GM19397 (cell line): ENCODE measurements around the gene CTNNA1.
"Not testable (repeated sequence)": the region's sequence is repeated elsewhere in the genome, so short reads cannot be mapped to it uniquely, and the experiment has no call there.

Experiments
- ATAC-seq: cut with Tn5 transposase; IDR thresholded peaks from one replicate; pipeline ENCODE4 v1.9.1; 2021; ENCODE audit warnings: mild to moderate bottlenecking, moderate library complexity; ENCODE audit not compliant: unreplicated experiment

Gene CTNNA1

DNA sequence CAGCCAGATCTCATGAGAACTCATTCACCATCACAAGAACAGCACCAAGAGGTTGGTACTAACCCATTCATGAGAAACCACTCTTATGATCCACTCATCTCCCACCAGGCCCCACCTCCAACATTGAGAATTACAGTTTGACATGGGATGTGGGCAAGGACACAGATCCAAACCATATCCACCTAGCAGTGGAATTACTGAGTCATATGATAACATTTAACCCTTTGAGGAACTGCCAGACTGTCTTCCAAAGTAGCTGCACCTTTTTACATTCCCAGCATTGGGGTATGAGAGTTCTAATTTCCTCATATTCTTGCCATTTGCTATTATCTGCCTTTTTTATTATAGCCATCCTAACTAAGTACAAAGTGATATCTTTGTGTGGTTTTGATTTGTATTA, 51.9 kb downstream of the CTNNA1 start:
- no peak for ATAC-seq

DNA sequence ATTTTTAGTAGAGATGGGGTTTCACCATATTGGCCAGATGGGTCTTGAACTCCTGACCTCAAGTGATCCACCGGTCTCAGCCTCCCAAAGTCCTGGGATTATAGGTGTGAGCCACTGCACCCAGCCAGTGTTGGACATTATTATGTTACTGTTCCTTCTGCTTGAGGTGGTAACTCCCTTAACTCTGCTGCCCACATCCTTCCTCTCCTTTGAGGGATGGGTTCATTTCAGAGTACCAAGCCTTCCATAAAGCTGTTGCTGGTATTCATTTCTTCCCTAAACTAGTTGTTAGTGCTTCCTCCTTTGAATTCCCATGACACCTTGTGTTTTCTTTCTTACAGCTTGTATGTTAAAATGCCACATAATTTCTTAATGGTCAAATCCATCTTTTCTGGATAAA, 54.0 kb downstream of the CTNNA1 start:
- no peak for ATAC-seq

DNA sequence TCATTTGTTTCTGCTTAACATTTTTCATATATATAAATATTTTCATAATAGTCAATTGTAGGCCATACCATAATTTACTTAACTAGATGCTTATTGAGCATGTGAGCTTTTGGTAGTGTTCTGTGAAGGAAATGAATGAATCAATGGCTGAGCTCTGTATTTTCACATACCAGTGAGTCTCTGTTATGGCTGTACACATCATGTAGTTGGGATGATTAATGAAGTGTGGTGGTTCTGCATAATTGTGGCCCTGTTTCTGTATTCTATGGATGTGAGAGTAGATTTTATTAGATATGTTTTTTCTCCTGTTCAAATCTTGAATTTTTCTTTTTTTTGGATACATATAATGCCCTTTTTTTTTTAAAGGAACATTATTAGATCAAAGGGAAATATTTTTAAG, 56.2 kb downstream of the CTNNA1 start:
- no peak for ATAC-seq

DNA sequence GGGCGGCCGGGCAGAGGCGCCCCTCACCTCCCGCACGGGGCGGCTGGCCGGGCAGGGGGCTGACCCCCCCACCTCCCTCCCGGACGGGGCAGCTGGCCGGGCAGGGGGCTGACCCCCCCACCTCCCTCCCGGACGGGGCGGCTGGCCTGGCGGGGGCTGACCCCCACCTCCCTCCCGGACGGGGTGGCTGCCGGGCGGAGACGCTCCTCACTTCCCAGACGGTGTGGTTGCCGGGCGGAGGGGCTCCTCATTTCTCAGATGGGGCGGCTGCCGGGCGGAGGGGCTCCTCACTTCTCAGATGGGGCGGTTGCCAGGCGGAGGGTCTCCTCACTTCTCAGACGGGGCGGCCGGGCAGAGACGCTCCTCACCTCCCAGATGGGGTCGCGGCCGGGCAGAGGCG, 57.6 kb downstream of the CTNNA1 start:
- not testable (repeated sequence) for ATAC-seq

DNA sequence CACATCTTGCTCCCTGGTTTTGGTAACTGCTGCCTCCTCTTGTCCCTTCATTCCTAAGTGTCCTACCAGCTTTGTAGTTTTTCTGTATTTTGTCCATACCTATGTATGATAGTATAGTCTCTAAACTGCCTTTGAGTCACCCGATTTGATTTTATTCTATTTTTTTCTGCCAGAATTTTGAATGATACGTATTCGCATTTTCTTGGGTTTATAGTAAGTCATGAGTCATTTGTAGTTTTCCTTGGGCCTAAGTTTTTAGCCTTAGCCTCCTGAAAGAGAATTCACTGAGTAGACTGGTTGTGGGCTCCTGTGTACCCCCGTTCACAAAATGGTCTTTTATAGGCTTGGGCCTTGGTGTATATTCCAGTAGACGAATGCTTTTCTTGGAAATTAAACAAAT, 62.3 kb downstream of the CTNNA1 start:
- ATAC-seq, result no peak

DNA sequence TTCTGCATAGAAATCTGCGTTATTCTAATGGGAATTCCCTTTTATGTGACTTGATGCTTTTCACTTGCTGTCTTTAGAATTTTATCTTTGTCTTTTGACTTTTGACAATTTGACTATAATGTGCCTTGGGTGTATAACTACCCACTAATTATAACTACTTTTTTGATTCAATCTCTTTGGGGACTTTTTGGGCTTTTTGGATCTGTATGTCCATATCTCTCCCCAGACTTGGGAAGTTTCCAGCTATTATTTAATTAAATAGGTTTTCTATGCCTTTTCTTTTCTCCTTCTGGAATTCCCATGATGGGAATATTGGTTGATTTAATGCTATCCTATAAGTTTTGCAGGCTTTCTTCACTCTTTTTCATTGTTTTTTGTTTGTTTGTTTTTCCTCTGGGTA, 64.0 kb downstream of the CTNNA1 start:
- ATAC-seq, result no peak

DNA sequence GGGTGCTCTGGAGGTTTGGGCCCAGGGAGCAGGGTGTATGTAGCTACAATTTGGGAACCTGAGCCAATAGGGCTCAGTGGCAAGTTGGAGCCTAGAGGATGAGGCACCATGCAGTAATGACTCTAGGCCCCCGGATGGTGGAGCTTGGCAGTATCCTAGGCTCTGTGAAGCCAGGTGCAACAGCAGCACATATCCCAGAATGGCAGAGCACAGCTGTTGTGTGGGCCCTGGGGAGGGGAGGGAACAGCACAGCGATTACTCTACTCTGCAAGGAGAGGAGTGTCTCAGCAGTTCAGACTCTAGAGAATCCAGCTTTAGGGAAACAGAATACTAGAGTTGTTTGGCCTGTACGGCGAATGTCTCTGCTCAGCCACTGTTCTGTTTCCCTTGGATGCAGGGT, 65.9 kb downstream of the CTNNA1 start:
- no peak for ATAC-seq

DNA sequence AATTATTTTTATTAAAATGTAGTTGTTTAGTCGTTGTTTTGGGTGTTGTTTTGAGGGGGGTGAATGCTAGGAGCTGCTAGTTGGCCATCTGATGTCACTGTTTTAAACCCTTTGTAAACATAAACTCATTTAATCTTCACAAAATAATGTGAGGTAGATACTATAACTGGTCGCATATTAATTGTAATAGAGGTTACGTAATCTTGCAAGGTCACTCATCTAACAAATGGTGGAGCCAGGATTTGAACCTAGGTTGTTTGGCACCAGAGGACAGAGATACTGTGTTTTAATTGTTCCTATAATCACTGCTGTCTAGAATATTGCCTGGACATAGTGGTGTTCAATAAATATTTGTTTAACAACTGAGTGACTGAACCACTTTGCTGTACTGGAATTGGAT, 67.5 kb downstream of the CTNNA1 start:
- no peak for ATAC-seq

DNA sequence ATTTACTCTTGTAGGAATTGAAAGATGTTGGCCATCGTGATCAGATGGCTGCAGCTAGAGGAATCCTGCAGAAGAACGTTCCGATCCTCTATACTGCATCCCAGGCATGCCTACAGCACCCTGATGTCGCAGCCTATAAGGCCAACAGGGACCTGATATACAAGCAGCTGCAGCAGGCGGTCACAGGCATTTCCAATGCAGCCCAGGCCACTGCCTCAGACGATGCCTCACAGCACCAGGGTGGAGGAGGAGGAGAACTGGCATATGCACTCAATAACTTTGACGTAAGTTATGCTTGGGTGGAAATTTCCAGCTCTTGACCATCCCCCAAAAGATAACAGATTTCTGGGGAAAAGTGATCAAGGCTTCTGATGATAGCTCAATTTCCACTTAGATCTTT, 71.3 kb downstream of the CTNNA1 start:
- no peak for ATAC-seq

DNA sequence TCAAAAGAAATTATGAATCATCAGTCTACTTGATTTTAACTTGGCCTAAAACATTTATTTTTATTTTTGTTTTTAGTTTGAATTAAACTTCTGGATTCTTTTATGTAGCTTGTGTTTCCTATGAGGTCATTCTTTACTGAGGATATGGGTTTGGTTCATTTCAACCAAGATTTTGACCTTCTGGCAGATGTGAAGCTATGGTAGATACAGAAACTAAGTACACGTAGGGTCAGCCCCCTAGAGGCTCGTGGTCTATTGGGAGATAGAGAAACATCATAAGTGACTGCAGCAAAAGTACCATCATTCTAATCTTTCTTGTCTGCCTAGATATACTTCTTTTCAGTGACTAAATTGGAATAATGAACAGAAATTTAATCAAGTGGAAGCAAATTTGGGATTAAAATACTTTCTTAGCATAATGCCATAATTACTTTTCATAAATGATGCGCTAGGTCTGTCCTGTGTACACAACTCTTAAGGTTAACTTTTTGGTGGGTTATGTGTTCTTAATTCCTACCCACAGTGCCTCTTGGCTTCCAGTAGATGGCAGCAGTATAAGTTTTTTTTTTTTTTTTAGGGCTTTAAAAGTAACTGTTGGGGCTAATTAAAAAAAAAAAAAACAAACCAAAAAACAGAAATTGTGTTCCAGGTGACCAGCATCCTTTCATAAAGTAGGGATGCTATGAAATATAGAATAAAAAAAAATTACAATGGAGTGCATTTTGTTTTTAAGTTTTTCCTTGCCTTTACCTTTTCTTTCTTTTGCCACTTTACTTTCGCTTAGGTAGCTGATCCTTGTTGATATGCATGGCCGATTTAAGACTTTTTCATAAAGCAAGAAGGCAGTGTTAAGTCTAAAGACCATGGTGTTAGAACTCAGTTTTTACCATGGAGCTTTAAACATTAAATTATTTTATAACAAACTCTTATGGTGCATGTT, 72.0 kb downstream of the CTNNA1 start:
- ATAC-seq, result no peak

DNA sequence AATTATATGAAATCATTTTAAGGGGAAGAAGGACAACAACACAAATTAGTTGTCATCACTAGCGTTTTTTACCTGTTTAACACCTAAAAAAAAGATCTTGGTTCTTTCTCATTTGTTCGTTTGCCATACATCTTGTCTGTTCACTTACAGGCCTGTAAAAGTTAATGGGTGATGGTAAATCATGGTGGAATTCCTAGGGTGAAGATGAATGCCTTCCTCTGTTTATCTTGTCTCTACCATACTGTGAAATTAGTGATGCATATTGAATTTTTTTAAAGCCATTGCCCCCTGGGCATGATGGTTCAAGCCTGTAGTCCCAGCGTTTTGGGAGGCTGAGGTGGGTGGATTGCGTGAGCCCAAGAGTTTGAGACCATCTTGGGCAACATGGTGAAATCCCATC, 75.3 kb downstream of the CTNNA1 start:
- ATAC-seq, result no peak

DNA sequence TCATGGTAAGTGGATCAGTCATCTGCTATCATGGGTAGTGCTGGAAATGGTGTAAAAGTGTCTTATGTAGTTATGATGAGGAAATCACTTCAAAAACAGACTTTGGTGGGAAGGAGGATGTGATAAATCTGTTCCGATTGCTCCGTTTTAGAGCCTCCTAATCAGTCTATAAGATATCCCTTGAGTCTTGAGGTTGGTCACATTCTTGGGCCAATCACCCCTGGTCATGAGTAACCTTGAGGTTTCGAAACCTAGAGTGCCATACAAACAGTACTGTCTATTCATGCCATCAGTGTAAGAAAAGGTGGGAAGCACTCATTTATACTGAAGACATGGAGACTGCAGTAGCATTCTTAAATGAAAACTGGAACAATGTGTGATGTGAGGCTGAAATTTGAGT, 76.1 kb downstream of the CTNNA1 start:
- no peak for ATAC-seq

DNA sequence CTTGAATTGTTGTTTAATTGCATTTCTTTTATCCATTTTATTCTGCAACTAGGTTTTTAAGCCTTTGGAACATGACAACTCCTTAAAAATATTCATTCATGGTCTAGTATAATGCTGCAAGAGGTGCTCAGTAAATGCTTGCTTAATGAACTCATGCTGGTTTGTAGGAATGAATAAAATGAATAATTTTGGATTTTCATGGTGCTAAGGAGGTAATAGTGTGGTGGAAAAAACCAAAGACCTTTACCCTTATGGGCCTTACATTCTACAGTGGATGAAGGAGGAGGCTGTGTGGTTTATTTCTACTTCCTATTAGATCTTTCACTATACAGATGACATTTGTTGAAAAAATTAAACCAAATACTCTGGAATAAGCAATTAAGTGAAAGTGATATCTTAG, 78.5 kb downstream of the CTNNA1 start:
- ATAC-seq, result no peak

DNA sequence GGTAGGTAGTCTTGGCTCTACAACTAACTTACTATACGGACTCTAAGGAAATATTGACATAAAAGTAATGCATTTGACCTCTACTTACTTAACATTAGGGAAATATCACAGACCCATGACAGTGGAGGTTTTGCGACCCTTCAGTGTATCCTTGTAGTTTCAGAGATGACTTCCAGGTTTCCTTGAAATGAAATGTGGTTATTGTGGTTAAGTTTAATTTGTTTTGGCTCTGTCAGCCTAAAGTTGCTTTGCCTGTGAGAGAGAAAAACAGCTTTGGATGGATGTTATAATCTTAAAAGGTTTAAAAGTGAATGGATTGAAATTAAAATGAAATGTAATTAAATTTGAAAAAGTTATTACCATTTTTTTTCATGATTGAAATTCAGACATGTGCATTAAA, 79.0 kb downstream of the CTNNA1 start:
- ATAC-seq, result no peak

DNA sequence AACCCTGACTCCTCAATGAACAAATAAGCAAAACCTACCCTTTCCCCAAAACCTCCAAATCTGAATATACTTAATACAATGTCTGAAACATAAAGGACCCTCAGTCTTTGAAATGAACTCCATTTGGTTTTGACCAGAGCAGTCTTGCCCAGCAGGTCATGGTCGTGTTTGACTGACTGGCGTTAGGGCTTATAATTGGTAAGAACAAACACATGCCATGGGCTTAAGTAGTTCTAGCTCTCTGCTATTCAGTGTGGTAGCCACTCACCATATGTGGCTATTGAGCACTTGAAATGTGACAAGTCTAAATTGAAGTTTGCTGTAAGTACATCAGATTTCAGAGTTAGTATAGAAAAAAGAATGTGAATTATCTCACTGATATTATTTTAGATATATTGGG, 79.9 kb downstream of the CTNNA1 start:
- no peak for ATAC-seq

DNA sequence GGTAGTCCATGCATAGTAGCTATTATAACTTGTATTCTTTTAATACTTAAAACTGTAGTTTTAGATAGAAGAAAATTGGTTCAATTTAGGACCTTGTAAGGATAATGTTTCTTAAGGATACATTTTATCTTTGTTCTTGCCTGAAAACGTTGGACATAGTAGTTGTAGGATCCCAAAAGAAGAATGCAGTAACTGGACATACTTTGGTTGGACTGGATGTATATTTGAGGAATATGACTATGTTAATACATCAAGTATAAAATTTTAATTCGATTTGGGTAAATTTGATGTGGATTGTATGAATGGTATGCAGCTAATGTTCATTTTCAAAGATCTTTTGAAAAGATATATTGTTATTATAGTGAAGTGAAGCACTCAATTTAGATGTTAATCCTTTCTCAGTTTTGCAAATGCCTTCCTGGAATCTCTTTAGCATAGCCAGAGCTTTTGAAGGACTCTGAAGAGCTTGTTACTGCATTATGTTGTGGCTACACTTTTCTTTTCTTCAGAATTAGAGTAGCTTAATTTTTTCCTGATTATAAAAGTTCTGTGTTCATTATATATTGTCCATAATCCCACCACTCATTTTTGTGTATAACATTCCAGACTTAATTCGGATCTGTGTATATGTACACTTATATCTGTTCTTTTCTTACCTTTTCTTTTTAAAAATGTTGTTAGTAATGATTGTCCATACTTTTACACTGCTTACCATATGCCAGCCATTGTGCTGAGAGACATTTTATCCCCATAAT, 80.7 kb downstream of the CTNNA1 start:
- ATAC-seq, result no peak

DNA sequence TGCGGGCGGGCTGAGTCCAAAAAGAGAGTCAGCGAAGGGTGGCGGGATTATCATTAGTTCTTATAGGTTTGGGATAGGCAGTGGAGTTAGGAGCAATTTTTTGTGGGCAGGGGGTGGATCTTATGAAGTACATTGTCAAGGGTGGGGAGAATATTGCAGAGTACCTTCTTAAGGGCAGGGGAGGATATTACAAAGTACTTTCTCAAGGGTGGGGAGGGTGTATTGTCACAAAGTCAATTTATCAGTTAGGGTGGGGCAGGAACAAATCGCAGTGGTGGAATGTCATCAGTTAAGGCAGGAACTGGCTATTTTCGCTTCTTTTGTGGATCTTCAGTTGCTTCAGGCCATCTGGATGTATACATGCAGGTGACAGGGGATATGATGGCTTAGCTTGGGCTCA, 81.6 kb downstream of the CTNNA1 start:
- ATAC-seq, result not testable (repeated sequence)

DNA sequence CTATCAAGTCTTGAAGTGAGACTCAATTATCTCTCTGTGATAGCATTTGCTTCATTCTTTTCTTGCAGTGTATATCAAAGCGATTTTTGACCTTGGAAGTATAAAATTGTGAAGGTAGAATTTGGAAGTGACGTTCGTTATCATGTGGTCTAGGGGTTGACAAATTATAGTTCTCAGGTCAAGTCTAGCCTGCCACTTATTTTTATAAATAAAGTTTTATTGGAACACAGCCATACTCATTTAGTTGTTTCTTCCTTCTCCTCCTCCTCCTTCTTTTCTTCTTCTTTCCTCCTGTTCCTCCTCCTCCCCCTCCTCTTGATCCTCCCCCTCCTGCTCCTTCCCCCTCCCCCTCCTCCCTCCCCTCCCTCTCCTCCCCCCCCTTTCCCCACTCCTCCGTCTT, 83.9 kb downstream of the CTNNA1 start:
- ATAC-seq, result no peak

DNA sequence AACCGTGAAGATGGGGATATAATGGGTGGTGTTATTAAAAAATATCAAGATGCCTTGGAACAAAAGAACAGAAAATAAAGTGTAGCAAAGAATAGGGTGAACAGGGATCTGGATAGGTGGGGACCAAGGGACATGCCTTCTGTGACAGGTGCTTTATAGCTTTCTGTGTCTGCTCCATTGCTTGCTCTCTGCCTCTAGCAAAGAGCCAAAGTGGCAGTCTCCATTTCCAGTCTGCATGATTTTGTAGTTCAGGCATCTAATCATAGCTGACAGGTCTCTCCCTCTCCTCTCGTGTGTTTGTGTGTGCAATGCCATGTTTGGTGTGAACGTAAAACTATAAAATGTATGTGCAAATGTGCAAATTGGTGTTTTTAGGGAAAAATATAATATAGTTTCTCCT, 86.9 kb downstream of the CTNNA1 start:
- no peak for ATAC-seq

DNA sequence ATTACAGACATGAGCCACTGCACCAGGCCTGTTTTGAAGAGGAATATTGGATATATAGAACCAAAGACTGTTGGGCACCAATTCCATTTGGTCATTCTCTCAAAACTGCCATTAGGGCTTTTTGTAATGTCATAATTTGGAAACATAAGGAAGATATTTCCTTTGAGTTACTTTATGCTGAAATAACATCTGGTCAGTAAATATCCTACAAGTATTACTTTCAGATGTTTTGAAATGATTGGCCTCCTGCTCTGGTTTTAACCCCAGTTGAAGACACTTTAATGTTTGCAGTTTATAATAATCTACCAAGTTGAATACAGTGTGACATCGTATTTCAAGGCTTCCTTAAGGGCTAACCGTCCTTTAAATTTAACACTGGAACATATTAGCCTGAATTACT, 88.3 kb downstream of the CTNNA1 start:
- no peak for ATAC-seq

DNA sequence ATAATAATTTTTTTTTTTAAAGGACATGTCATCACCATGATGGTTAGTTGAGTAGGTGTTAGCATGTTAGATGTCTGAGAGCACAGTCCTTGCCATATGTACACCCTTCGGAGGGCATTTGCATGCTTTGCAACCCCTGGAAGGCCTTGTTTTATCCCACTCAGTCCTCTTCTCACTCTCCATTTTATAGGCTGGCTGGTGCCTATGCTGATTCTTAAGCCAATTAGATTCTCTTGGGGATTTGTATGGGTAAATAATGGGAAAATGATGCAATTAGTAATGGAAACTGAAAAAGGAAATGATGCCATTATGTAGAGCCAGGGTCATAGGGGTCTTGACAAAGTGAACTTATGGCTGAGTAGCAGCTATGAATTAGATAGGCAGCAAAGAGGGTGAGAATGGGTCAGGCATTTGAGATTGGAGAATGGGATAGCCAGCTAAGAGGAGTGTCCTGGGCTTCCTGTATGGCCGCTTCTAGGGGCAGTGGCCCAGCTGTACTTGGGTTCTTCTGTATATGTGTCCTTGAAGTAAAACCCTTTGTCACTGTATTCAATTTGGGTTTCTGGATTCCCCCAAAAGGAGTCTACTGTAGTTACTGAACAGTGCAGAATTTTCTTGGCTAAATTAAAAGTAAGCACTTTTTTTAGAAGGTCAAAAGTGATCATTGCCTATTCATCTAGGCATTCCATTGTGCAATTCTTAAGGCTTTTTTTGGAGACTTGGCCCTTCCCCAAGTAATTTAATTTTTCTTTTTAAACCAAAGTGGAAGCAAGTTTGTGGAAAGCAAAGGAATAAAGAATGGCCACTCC, 90.3 kb downstream of the CTNNA1 start:
- ATAC-seq, result no peak

DNA sequence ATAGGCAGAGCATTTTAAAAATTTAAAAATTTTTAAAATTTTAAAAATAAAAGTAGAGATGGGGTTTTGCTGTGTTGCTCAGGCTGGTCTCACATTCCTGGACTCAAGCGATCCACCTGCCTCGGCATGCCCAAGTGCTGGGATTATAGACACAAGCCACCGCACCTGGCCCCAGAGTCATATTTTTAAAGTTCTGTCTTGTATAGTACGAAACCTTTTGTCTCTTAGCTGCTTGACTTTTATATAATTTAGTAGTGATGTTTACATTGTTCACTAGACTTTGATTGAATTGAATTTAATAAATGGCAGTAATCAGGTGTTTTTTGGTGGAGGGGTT, 90.9 kb downstream of the CTNNA1 start:
- ATAC-seq, result no peak
